Measurements from ENCODE around the gene SLC6A20.

DNA sequence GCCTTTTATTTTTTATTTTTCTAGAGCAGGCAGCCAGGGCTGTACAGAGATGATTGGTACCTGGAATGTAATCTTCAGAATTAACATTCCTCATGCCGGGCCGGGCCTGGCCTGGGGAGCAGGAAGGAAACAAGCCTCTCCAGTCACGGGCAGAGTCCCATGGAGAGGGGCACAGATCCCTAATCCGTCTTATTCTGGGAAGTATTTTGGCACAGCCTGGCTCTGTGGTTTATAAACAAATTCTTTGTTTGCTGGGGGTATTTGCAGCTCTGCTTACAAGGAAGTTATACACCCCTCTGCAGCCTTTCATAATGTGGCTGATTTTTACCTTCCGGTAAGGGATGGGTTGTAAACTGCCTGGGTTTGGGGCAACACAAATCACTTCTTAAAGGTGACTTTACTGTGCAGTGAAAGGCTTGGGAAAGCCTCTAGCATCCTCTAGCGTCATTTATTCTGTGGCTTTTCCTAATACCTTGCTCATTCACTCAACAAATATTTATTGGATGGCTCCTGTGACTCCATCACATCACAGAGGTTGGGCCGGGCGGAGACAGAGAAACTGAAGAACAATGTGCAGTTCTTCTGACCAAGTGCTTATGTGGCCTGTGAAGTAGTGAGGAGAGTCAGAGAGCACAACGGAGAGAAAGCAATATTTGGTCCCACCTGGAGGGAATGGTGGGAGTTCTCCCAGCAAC, 2.7 kb downstream of the SLC6A20 start:
- TF ChIP-seq, protein P1, sequence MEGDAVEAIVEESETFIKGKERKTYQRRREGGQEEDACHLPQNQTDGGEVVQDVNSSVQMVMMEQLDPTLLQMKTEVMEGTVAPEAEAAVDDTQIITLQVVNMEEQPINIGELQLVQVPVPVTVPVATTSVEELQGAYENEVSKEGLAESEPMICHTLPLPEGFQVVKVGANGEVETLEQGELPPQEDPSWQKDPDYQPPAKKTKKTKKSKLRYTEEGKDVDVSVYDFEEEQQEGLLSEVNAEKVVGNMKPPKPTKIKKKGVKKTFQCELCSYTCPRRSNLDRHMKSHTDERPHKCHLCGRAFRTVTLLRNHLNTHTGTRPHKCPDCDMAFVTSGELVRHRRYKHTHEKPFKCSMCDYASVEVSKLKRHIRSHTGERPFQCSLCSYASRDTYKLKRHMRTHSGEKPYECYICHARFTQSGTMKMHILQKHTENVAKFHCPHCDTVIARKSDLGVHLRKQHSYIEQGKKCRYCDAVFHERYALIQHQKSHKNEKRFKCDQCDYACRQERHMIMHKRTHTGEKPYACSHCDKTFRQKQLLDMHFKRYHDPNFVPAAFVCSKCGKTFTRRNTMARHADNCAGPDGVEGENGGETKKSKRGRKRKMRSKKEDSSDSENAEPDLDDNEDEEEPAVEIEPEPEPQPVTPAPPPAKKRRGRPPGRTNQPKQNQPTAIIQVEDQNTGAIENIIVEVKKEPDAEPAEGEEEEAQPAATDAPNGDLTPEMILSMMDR (optimal IDR thresholded peaks at IDR 0.05 in 1 of 3, IDR thresholded peaks at IDR 0.05 in 1 of 3, conservative IDR thresholded peaks at IDR 0.05 in 1 of 3; ENCODE audit: extremely low read depth in 1 of 3, insufficient read depth in 2 of 3, low read length in 3 of 3) = no peak
- no peak for TF ChIP-seq EZH2 (IDR thresholded peaks at IDR 0.05; ENCODE audit: low read length)

Data from keratinocyte (primary cell).